ENCODE measurements around the gene IMPA2. TPM values are rescaled to one million over a fixed set of nuclear protein-coding genes. Genes with fewer than 3 reads are reported as not detected.

The IMPA2 gene
- total and polyA plus RNA-seq, 2 of the 13 experiments (the other 11 are each of a cell fraction or from before 2014, with no cell fraction given): 37.8 to 71.8 TPM

DNA sequence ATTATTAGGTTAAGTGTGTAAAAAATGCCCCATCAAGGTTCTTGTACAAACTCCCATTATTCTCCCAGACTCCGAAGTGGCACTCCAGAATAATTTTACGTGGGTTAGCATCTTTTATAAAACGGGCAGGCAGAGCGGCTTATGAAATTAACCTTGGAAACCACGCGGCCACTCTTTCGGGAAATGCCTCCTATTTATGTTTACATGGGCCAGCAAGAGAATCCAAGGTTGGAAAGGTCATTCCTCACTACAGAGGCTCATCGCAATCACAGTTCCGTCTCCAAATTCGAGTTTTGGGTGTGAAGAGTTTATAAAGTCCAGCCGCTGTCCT lies 1.2 kb upstream of the IMPA2 start (continued):
- peak; percentile 58; the same call in 1 of the 2 replicates for TF ChIP-seq FOXJ3 (CRISPR knock-in tag; IDR thresholded peaks at IDR 0.05; ENCODE audit: borderline replicate concordance)
- no peak for TF ChIP-seq NCOA1 (CRISPR knock-in tag; IDR thresholded peaks at IDR 0.05)
- TF ChIP-seq, protein P1, sequence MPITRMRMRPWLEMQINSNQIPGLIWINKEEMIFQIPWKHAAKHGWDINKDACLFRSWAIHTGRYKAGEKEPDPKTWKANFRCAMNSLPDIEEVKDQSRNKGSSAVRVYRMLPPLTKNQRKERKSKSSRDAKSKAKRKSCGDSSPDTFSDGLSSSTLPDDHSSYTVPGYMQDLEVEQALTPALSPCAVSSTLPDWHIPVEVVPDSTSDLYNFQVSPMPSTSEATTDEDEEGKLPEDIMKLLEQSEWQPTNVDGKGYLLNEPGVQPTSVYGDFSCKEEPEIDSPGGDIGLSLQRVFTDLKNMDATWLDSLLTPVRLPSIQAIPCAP (CRISPR knock-in tag; IDR thresholded peaks at IDR 0.05; ENCODE audit: low read depth): no peak
- no peak for TF ChIP-seq RELA (CRISPR knock-in tag; IDR thresholded peaks at IDR 0.05)
- 0 out of 2 replicates have a peak, but pooled peaks have one; percentile 24 for TF ChIP-seq BCL6 (CRISPR knock-in tag; IDR thresholded peaks at IDR 0.05)
- TF ChIP-seq MYNN (CRISPR knock-in tag; IDR thresholded peaks at IDR 0.05; ENCODE audit: low read depth): no peak
- TF ChIP-seq, protein P2, sequence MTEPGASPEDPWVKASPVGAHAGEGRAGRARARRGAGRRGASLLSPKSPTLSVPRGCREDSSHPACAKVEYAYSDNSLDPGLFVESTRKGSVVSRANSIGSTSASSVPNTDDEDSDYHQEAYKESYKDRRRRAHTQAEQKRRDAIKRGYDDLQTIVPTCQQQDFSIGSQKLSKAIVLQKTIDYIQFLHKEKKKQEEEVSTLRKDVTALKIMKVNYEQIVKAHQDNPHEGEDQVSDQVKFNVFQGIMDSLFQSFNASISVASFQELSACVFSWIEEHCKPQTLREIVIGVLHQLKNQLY (CRISPR knock-in tag; IDR thresholded peaks at IDR 0.05): no peak
- TF ChIP-seq SMC3 (IDR thresholded peaks at IDR 0.05; ENCODE audit: low read length): no peak
- no peak for TF ChIP-seq HDAC2 (CRISPR knock-in tag; IDR thresholded peaks at IDR 0.05)
- TF ChIP-seq XRCC5 (optimal IDR thresholded peaks at IDR 0.05; ENCODE audit: low read length): no peak
- 0 out of 2 replicates have a peak, but pooled peaks have one; percentile 12 for TF ChIP-seq CREM (IDR thresholded peaks at IDR 0.05)
- no peak for TF ChIP-seq CREM (CRISPR knock-in tag; IDR thresholded peaks at IDR 0.05)
- TF ChIP-seq ZNF367 (CRISPR knock-in tag; IDR thresholded peaks at IDR 0.05; ENCODE audit: borderline replicate concordance): no peak
- TF ChIP-seq, protein P3, sequence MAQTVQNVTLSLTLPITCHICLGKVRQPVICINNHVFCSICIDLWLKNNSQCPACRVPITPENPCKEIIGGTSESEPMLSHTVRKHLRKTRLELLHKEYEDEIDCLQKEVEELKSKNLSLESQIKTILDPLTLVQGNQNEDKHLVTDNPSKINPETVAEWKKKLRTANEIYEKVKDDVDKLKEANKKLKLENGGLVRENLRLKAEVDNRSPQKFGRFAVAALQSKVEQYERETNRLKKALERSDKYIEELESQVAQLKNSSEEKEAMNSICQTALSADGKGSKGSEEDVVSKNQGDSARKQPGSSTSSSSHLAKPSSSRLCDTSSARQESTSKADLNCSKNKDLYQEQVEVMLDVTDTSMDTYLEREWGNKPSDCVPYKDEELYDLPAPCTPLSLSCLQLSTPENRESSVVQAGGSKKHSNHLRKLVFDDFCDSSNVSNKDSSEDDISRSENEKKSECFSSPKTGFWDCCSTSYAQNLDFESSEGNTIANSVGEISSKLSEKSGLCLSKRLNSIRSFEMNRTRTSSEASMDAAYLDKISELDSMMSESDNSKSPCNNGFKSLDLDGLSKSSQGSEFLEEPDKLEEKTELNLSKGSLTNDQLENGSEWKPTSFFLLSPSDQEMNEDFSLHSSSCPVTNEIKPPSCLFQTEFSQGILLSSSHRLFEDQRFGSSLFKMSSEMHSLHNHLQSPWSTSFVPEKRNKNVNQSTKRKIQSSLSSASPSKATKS (CRISPR knock-in tag; IDR thresholded peaks at IDR 0.05): no peak
- TF ChIP-seq EHMT2 (IDR thresholded peaks at IDR 0.05; ENCODE audit: borderline replicate concordance, low read depth, low read length): no peak
- TF ChIP-seq NR2F6 (IDR thresholded peaks at IDR 0.05): peak; percentile 55; the same call in 1 of the 2 replicates
- TF ChIP-seq NR2F6 (CRISPR knock-in tag; IDR thresholded peaks at IDR 0.05): peak; percentile 22; the same call in 1 of the 2 replicates
- TF ChIP-seq, protein P4, sequence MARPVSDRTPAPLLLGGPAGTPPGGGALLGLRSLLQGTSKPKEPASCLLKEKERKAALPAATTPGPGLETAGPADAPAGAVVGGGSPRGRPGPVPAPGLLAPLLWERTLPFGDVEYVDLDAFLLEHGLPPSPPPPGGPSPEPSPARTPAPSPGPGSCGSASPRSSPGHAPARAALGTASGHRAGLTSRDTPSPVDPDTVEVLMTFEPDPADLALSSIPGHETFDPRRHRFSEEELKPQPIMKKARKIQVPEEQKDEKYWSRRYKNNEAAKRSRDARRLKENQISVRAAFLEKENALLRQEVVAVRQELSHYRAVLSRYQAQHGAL (CRISPR knock-in tag; IDR thresholded peaks at IDR 0.05; ENCODE audit: not compliant biosample characterization): no peak
- no peak for TF ChIP-seq NPAS2 (CRISPR knock-in tag; IDR thresholded peaks at IDR 0.05; ENCODE audit: borderline replicate concordance)
- 0 out of 2 replicates have a peak, but pooled peaks have one; percentile 55 for TF ChIP-seq ZSCAN30 (CRISPR knock-in tag; IDR thresholded peaks at IDR 0.05)
- TF ChIP-seq TBX2 (CRISPR knock-in tag; IDR thresholded peaks at IDR 0.05; ENCODE audit: borderline replicate concordance): no peak
- no peak for TF ChIP-seq ZSCAN31 (CRISPR knock-in tag; IDR thresholded peaks at IDR 0.05; ENCODE audit: low read depth)
- TF ChIP-seq DNMT1 (CRISPR knock-in tag; IDR thresholded peaks at IDR 0.05): no peak
- 0 out of 2 replicates have a peak, but pooled peaks have one; percentile 4 for TF ChIP-seq ELF3 (CRISPR knock-in tag; IDR thresholded peaks at IDR 0.05)
- TF ChIP-seq FOXA3 (CRISPR knock-in tag; IDR thresholded peaks at IDR 0.05): peak; percentile 26; the same call in 1 of the 2 replicates
- no peak for TF ChIP-seq SNAPC2 (CRISPR knock-in tag; IDR thresholded peaks at IDR 0.05)
- TF ChIP-seq ZNF143 (CRISPR knock-in tag; IDR thresholded peaks at IDR 0.05): no peak
- TF ChIP-seq ZNF556 (CRISPR knock-in tag; IDR thresholded peaks at IDR 0.05; ENCODE audit: borderline replicate concordance): no peak

Data from HepG2 (cell line).